ENCODE data around the gene OR10V1. TPM values are rescaled to one million over a fixed set of nuclear protein-coding genes. Genes with fewer than 3 reads are reported as not detected.
"Not testable (repeated sequence)": the region's sequence is repeated elsewhere in the genome, so short reads cannot be mapped to it uniquely, and the experiment has no call there.

The OR10V1 gene
- total and polyA plus RNA-seq, 11 donors, result not detected

DNA sequence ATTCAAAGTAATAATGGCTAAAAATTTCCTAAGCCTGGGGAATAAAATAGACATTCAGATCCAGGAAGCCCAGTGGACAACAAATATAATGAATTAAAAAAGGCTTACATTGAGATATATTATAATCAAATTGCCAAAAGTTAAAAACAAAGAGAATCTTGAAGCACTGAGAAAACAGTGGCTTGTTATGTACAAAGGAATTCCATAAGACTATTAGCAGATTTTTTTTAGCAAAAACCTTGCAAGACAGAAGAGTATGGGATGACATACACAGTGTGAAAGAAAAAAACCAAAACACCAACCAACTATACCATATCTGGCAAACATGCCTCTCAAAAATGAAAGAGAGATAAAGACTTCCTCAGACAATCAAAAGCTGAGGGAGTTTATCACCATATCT is 20.7 kb downstream of the OR10V1 start:
- Histone ChIP-seq H3K27me3 (no peaks in the 10 kb centered on the region), H3K9me3 (peaks cover 0 to 32% (median 14%) of the 10 kb centered on the region in 12 donors), H3K4me3 (no peak overlapping the region), H3K27ac (no peak overlapping the region), H3K4me1 (no peaks in the 10 kb centered on the region), H3K36me3 (no peaks in the 10 kb centered on the region)
- DNase-seq, result no peak
- TF ChIP-seq, protein P1, sequence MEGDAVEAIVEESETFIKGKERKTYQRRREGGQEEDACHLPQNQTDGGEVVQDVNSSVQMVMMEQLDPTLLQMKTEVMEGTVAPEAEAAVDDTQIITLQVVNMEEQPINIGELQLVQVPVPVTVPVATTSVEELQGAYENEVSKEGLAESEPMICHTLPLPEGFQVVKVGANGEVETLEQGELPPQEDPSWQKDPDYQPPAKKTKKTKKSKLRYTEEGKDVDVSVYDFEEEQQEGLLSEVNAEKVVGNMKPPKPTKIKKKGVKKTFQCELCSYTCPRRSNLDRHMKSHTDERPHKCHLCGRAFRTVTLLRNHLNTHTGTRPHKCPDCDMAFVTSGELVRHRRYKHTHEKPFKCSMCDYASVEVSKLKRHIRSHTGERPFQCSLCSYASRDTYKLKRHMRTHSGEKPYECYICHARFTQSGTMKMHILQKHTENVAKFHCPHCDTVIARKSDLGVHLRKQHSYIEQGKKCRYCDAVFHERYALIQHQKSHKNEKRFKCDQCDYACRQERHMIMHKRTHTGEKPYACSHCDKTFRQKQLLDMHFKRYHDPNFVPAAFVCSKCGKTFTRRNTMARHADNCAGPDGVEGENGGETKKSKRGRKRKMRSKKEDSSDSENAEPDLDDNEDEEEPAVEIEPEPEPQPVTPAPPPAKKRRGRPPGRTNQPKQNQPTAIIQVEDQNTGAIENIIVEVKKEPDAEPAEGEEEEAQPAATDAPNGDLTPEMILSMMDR (IDR thresholded peaks at IDR 0.05), result no peak
- TF ChIP-seq POLR2A (IDR thresholded peaks at IDR 0.05), result no peak
- ATAC-seq, result no peak
- intact Hi-C loops (cut with DNase I), result no loop called here

GRCh38 chr11:59691156-59691555 is 22.5 kb downstream of the OR10V1 start:
- H3K36me3 ChIP-seq, result no peaks in the 10 kb centered on the region
- H3K27ac ChIP-seq, result no peak overlapping the region
- DNase-seq (no peak), ATAC-seq (no peak)
- peaks cover 0 to 2% (median 0%) of the 10 kb centered on the region in 9 donors for H3K27me3 ChIP-seq
- no peak overlapping the region for H3K4me3 ChIP-seq
- 58 to 73% (median 70%) methylated on average over 2 of the region's 2 CpGs for WGBS, 4 donors
- H3K9me3 ChIP-seq, result peaks cover 0 to 30% (median 14%) of the 10 kb centered on the region in 12 donors
- intact Hi-C loops (cut with DNase I), result no loop called here
- H3K4me1 ChIP-seq, result no peaks in the 10 kb centered on the region
- no peak for TF ChIP-seq POLR2A (IDR thresholded peaks at IDR 0.05)
- TF ChIP-seq, protein P1 (IDR thresholded peaks at IDR 0.05), result no peak

GRCh38 chr11:59689015-59689414 is 24.6 kb downstream of the OR10V1 start:
- no peak overlapping the region for H3K4me3 ChIP-seq
- ATAC-seq (no peak), DNase-seq (no peak)
- H3K4me1 ChIP-seq, result no peaks in the 10 kb centered on the region
- H3K9me3 ChIP-seq, result peaks cover 0 to 31% (median 14%) of the 10 kb centered on the region in 12 donors
- H3K36me3 ChIP-seq, result no peaks in the 10 kb centered on the region
- H3K27me3 ChIP-seq, result peaks cover 0 to 7% (median 0%) of the 10 kb centered on the region in 9 donors
- TF ChIP-seq, protein P1 (IDR thresholded peaks at IDR 0.05), result no peak
- no peak for TF ChIP-seq POLR2A (IDR thresholded peaks at IDR 0.05)
- intact Hi-C loops (cut with DNase I), result no loop called here
- WGBS, 4 donors, result 77 to 81% (median 80%) methylated on average over 3 of the region's 3 CpGs
- no peak overlapping the region for H3K27ac ChIP-seq

GRCh38 chr11:59681260-59681725 is 32.4 kb downstream of the OR10V1 start:
- not testable (repeated sequence) for H3K9me3 ChIP-seq, H3K4me3 ChIP-seq, H3K27ac ChIP-seq, ATAC-seq, H3K36me3 ChIP-seq, DNase-seq, H3K4me1 ChIP-seq, H3K27me3 ChIP-seq
- intact Hi-C loops (cut with DNase I), result loop anchor here in 4 of 10 donors (2.0 to 5.0 kb wide), 2 partner anchors 144 kb away; no protein-coding TSS in a partner anchor
- WGBS, 4 donors, result 52 to 68% (median 65%) methylated on average over 7 of the region's 7 CpGs

Data from heart left ventricle (tissue), 16 donors.